Trophoblast cell (in vitro differentiated cells and primary cell): ENCODE data around the gene ALG13. TPM values are rescaled to one million over a fixed set of nuclear protein-coding genes. Genes with fewer than 3 reads are reported as not detected.
"Not testable (repeated sequence)": the region's sequence is repeated elsewhere in the genome, so short reads cannot be mapped to it uniquely, and the experiment has no call there.

Experiments used
- DNase-seq, 2 donors: peaks; one replicate each; pipeline ENCODE4 v3.0.0-alpha.2; 2016
- H2AFZ ChIP-seq: 2 replicates; pipeline ENCODE4 v1.6.1; 2013; ENCODE audit warnings: low read length, moderate library complexity, mild to moderate bottlenecking; ENCODE audit not compliant: insufficient read depth, poor library complexity
- H2AK5ac ChIP-seq: 2 replicates; pipeline ENCODE4 v1.6.1; 2013; ENCODE audit warnings: mild to moderate bottlenecking, low read length
- H2BK120ac ChIP-seq: 2 replicates; pipeline ENCODE4 v1.6.1; 2013; ENCODE audit warnings: low read length, mild to moderate bottlenecking, moderate library complexity; ENCODE audit not compliant: insufficient read depth, poor library complexity
- H2BK12ac ChIP-seq: 2 replicates; pipeline ENCODE4 v1.6.1; 2013; ENCODE audit warnings: mild to moderate bottlenecking, low read length, moderate library complexity
- H2BK5ac ChIP-seq: 2 replicates; pipeline ENCODE4 v1.6.1; 2013; ENCODE audit warnings: low read length, low read depth, moderate library complexity, mild to moderate bottlenecking; ENCODE audit not compliant: poor library complexity
- H3K14ac ChIP-seq: 2 replicates; pipeline ENCODE4 v1.6.1; 2013; ENCODE audit warnings: mild to moderate bottlenecking, low read length
- H3K18ac ChIP-seq: 2 replicates; pipeline ENCODE4 v1.6.1; 2013; ENCODE audit warnings: mild to moderate bottlenecking, low read length
- H3K23ac ChIP-seq: 2 replicates; pipeline ENCODE4 v1.6.1; 2013; ENCODE audit warnings: low read length
- H3K27ac ChIP-seq: 2 replicates; pipeline ENCODE4 v1.5.1; 2013; ENCODE audit warnings: low read depth, mild to moderate bottlenecking, inconsistent platforms, low read length, moderate library complexity
- H3K27me3 ChIP-seq: 2 replicates; pipeline ENCODE4 v1.6.1; 2013; ENCODE audit warnings: inconsistent platforms, mild to moderate bottlenecking, low read length, moderate library complexity; ENCODE audit not compliant: insufficient read depth
- H3K36me3 ChIP-seq, 2 experiments: 1 replicate in 1 of 2; 2 replicates in 1 of 2; pipeline ENCODE4 v1.6.1; 2013; ENCODE audit warnings: low read length in 2 of 2, mild to moderate bottlenecking in 2 of 2, moderate library complexity in 1 of 2; ENCODE audit not compliant: insufficient read depth in 2 of 2, control insufficient read depth in 1 of 2
- H3K4ac ChIP-seq: 2 replicates; pipeline ENCODE4 v1.6.1; 2013; ENCODE audit warnings: low read depth, mild to moderate bottlenecking, low read length, moderate library complexity
- H3K4me1 ChIP-seq, 2 experiments: 1 replicate in 1 of 2; 2 replicates in 1 of 2; pipeline ENCODE4 v1.6.1; 2013; ENCODE audit warnings: low read length in 2 of 2, mild to moderate bottlenecking in 2 of 2, moderate library complexity in 1 of 2; ENCODE audit not compliant: insufficient read depth in 2 of 2, control insufficient read depth in 1 of 2
- H3K4me2 ChIP-seq: 2 replicates; pipeline ENCODE4 v1.6.1; 2013; ENCODE audit warnings: inconsistent platforms, mild to moderate bottlenecking, low read length, moderate library complexity
- H3K4me3 ChIP-seq: 2 replicates; pipeline ENCODE4 v1.5.1; 2013; ENCODE audit warnings: mild to moderate bottlenecking, low read depth, low read length, inconsistent platforms
- H3K79me1 ChIP-seq: one replicate; pipeline ENCODE4 v1.6.1; 2013; ENCODE audit warnings: low read length
- H3K79me2 ChIP-seq: 2 replicates; pipeline ENCODE4 v1.6.1; 2013; ENCODE audit warnings: low read length, mild to moderate bottlenecking; ENCODE audit not compliant: control insufficient read depth, insufficient read depth, poor library complexity
- H3K9ac ChIP-seq: 2 replicates; pipeline ENCODE4 v1.6.1; 2013; ENCODE audit warnings: mild to moderate bottlenecking, low read length
- H3K9me3 ChIP-seq: 2 replicates; pipeline ENCODE4 v1.6.1; 2013; ENCODE audit warnings: low read depth, mild to moderate bottlenecking, control low read depth, inconsistent platforms, low read length; ENCODE audit not compliant: insufficient read depth
- H4K12ac ChIP-seq: 2 replicates; pipeline ENCODE4 v1.6.1; 2013; ENCODE audit warnings: low read depth, mild to moderate bottlenecking, low read length, moderate library complexity
- H4K8ac ChIP-seq: 2 replicates; pipeline ENCODE4 v1.6.1; 2013; ENCODE audit warnings: low read depth, mild to moderate bottlenecking, low read length, moderate library complexity
- H4K91ac ChIP-seq: one replicate; pipeline ENCODE4 v1.6.1; 2013; ENCODE audit warnings: low read depth, mild to moderate bottlenecking, low read length, moderate library complexity
- WGBS: extraction: QIAGEN DNeasy Blood & Tissue Kit; methylation state at CpG from one replicate; pipeline ENCODE4 v1.1.7; 2013; ENCODE audit warnings: missing lambda C conversion rate; ENCODE audit not compliant: insufficient read length, insufficient coverage; ENCODE audit errors: extremely low coverage; 5-methylcytosine and 5-hydroxymethylcytosine counted together
- polyA plus RNA-seq: library from polyadenylated mRNA; stranded (reverse); fragments of 200-250 nt; gene quantifications from 2 replicates; pipeline ENCODE4 v1.2.3, GENCODE V29; 2013

The ALG13 gene
- 46.7 and 48.7 TPM in 2 replicates for polyA plus RNA-seq

GRCh38 chrX:111680988-111681779, at the start of gene ALG13:
Gene ALG13, plus strand, starts transcription at chrX:111681170. Its CDS starts 49 bp downstream, at chrX:111681219.
- H3K27me3 ChIP-seq, result no peaks in the 10 kb centered on the region
- peak within 1 kb of the TSS; percentile 99 for H3K4ac ChIP-seq
- H2BK5ac ChIP-seq, result peak within 1 kb of the TSS; percentile 99
- peak within 1 kb of the TSS; percentile 100 for H3K14ac ChIP-seq
- WGBS, result no CpG with 5 or more reads among the region's 69 CpGs
- H3K79me1 ChIP-seq, result peaks cover 8% of the 10 kb centered on the region
- peak within 1 kb of the TSS; percentile 83 for H2AFZ ChIP-seq
- peak within 1 kb of the TSS; percentile 89 for H3K4me3 ChIP-seq
- H4K8ac ChIP-seq, result peak within 1 kb of the TSS; percentile 100
- peak; percentile 79 to 90 for DNase-seq
- peak within 1 kb of the TSS; percentile 99 for H4K12ac ChIP-seq
- H3K23ac ChIP-seq, result no peak within 1 kb of the TSS
- peaks cover 3% of the 10 kb centered on the region for H3K79me2 ChIP-seq
- peak within 1 kb of the TSS; percentile 99 for H3K18ac ChIP-seq
- peak within 1 kb of the TSS; percentile 94 for H3K27ac ChIP-seq
- H3K4me1 ChIP-seq, result no peaks in the 10 kb centered on the region
- H2BK12ac ChIP-seq, result no peak within 1 kb of the TSS
- peaks cover 2% of the 10 kb centered on the region in 2 experiments for H3K36me3 ChIP-seq
- peak within 1 kb of the TSS; percentile 94 for H3K9ac ChIP-seq
- H2AK5ac ChIP-seq, result peak within 1 kb of the TSS; percentile 96
- H3K9me3 ChIP-seq, result no peaks in the 10 kb centered on the region
- H2BK120ac ChIP-seq, result peak within 1 kb of the TSS; percentile 99
- H4K91ac ChIP-seq, result peak within 1 kb of the TSS; percentile 100
- H3K4me2 ChIP-seq, result peak within 1 kb of the TSS; percentile 75

GRCh38 chrX:111634823-111635729, 45.9 kb upstream of the ALG13 start:
- no peak for DNase-seq
- H4K8ac ChIP-seq, result no peak overlapping the region
- H3K27me3 ChIP-seq, result no peaks in the 10 kb centered on the region
- H4K91ac ChIP-seq, result no peak overlapping the region
- no peaks in the 10 kb centered on the region for H3K79me1 ChIP-seq
- no peak overlapping the region for H2AK5ac ChIP-seq
- H3K79me2 ChIP-seq, result no peaks in the 10 kb centered on the region
- H2BK5ac ChIP-seq, result no peak overlapping the region
- no peak overlapping the region for H2AFZ ChIP-seq
- no peaks in the 10 kb centered on the region for H3K4me1 ChIP-seq
- H2BK12ac ChIP-seq, result no peak overlapping the region
- no peak overlapping the region for H4K12ac ChIP-seq
- H3K4me3 ChIP-seq, result no peak overlapping the region
- WGBS, result no CpG with 5 or more reads among the region's 1 CpG
- no peaks in the 10 kb centered on the region for H3K9me3 ChIP-seq
- H3K23ac ChIP-seq, result no peak overlapping the region
- no peak overlapping the region for H3K27ac ChIP-seq
- no peak overlapping the region for H3K4ac ChIP-seq
- H3K18ac ChIP-seq, result no peak overlapping the region
- no peak overlapping the region for H3K14ac ChIP-seq
- H2BK120ac ChIP-seq, result no peak overlapping the region
- no peaks in the 10 kb centered on the region for H3K36me3 ChIP-seq
- no peak overlapping the region for H3K9ac ChIP-seq
- no peak overlapping the region for H3K4me2 ChIP-seq

- Histone ChIP-seq H2AFZ (no peak overlapping the region), H3K23ac (no peak overlapping the region), H4K91ac (no peak overlapping the region), H2BK120ac (no peak overlapping the region), H3K79me1 (no peaks in the 10 kb centered on the region), H2AK5ac (no peak overlapping the region), H3K4me1 (no peaks in the 10 kb centered on the region), H3K9me3 (no peaks in the 10 kb centered on the region), H2BK5ac (no peak overlapping the region), H4K8ac (no peak overlapping the region), H3K14ac (no peak overlapping the region), H3K18ac (no peak overlapping the region), H3K9ac (no peak overlapping the region), H2BK12ac (no peak overlapping the region), H3K27ac (no peak overlapping the region), H3K27me3 (no peaks in the 10 kb centered on the region), H3K79me2 (no peaks in the 10 kb centered on the region), H4K12ac (no peak overlapping the region), H3K36me3 (no peaks in the 10 kb centered on the region), H3K4me3 (no peak overlapping the region), H3K4ac (no peak overlapping the region), H3K4me2 (no peak overlapping the region)
- no CpG with 5 or more reads among the region's 3 CpGs for WGBS
- DNase-seq, result no peak
Observed at GRCh38 chrX:111641969-111642368, 39.0 kb upstream of the ALG13 start.

- not testable (repeated sequence) for H3K9ac ChIP-seq, H3K79me2 ChIP-seq, H3K4me1 ChIP-seq, H3K4ac ChIP-seq, H2BK120ac ChIP-seq, H3K9me3 ChIP-seq, H3K23ac ChIP-seq, H3K4me3 ChIP-seq, H4K8ac ChIP-seq, H4K91ac ChIP-seq, H2BK12ac ChIP-seq, H3K79me1 ChIP-seq, H3K4me2 ChIP-seq, H3K36me3 ChIP-seq, H4K12ac ChIP-seq, DNase-seq, H3K18ac ChIP-seq, H3K27ac ChIP-seq, H2AK5ac ChIP-seq, H3K27me3 ChIP-seq, H2BK5ac ChIP-seq, H2AFZ ChIP-seq, H3K14ac ChIP-seq
- WGBS, result no CpG with 5 or more reads among the region's 3 CpGs
Observed at GRCh38 chrX:111645165-111645564, 35.8 kb upstream of the ALG13 start.
